ENCODE results near the gene STK32B. TPM values are rescaled to one million over a fixed set of nuclear protein-coding genes. Genes with fewer than 3 reads are reported as not detected.

Gene STK32B
- total RNA-seq, 1 experiment from 2014 or later, result 16.8 TPM

GRCh38 chr4:5067908-5068307 is 16.6 kb downstream of the STK32B start:
- no peak for DNase-seq (ENCODE audit: low spot score)

- DNase-seq (ENCODE audit: low spot score), result no peak
These were observed 18.6 kb downstream of the STK32B start for GRCh38 chr4:5069901-5070300.

GRCh38 chr4:5072948-5073347 is 21.7 kb downstream of the STK32B start:
- no peak for DNase-seq (ENCODE audit: low spot score)

GRCh38 chr4:5078009-5078408 is 26.7 kb downstream of the STK32B start:
- no peak for DNase-seq (ENCODE audit: low spot score)

GRCh38 chr4:5079581-5079980 is 28.3 kb downstream of the STK32B start:
- DNase-seq (ENCODE audit: low spot score), result no peak

GRCh38 chr4:5081441-5081999 is 30.2 kb downstream of the STK32B start:
- no peak for DNase-seq (ENCODE audit: low spot score)

GRCh38 chr4:5082376-5082775 is 31.1 kb downstream of the STK32B start:
- DNase-seq (ENCODE audit: low spot score), result no peak

- no peak for DNase-seq (ENCODE audit: low spot score)
These were observed 33.7 kb downstream of the STK32B start for GRCh38 chr4:5084911-5085475.

GRCh38 chr4:5086535-5086934 is 35.3 kb downstream of the STK32B start:
- no peak for DNase-seq (ENCODE audit: low spot score)

- DNase-seq (ENCODE audit: low spot score), result no peak
These were observed 45.0 kb downstream of the STK32B start for GRCh38 chr4:5096261-5096660.

GRCh38 chr4:5098176-5098575 is 46.9 kb downstream of the STK32B start:
- no peak for DNase-seq (ENCODE audit: low spot score)

- no peak for DNase-seq (ENCODE audit: low spot score)
These were observed 49.1 kb downstream of the STK32B start for GRCh38 chr4:5100336-5100735.

- no peak for DNase-seq (ENCODE audit: low spot score)
These were observed 49.7 kb downstream of the STK32B start for GRCh38 chr4:5100986-5101385.

GRCh38 chr4:5101571-5101970 is 50.3 kb downstream of the STK32B start:
- no peak for DNase-seq (ENCODE audit: low spot score)

GRCh38 chr4:5110901-5111300 is 59.6 kb downstream of the STK32B start:
- DNase-seq (ENCODE audit: low spot score), result no peak

GRCh38 chr4:5112333-5113095 is 61.2 kb downstream of the STK32B start:
- DNase-seq (ENCODE audit: low spot score), result no peak

- DNase-seq (ENCODE audit: low spot score), result no peak
These were observed 63.7 kb downstream of the STK32B start for GRCh38 chr4:5114950-5115349.

- no peak for DNase-seq (ENCODE audit: low spot score)
These were observed 67.0 kb downstream of the STK32B start for GRCh38 chr4:5118091-5118786.

GRCh38 chr4:5118994-5119835 is 67.9 kb downstream of the STK32B start:
- no peak for DNase-seq (ENCODE audit: low spot score)

- no peak for DNase-seq (ENCODE audit: low spot score)
These were observed 68.8 kb downstream of the STK32B start for GRCh38 chr4:5120067-5120466.

- DNase-seq (ENCODE audit: low spot score), result no peak
These were observed 69.2 kb downstream of the STK32B start for GRCh38 chr4:5120468-5120867.

- DNase-seq (ENCODE audit: low spot score), result no peak
These were observed 70.8 kb downstream of the STK32B start for GRCh38 chr4:5122114-5122513.

Measured in H4 (cell line).